HCT116 (cell line): Measurements from ENCODE around the gene IL3. TPM values are rescaled to one million over a fixed set of nuclear protein-coding genes. Genes with fewer than 3 reads are reported as not detected.

Experiments used
- ATAC-seq: fragments of 200-7000 bp; cut with Tn5 transposase; 2 replicates; pipeline ENCODE4 v1.9.1; 2020; ENCODE audit warnings: mild to moderate bottlenecking, moderate library complexity
- BruUV-seq: library from RNA; stranded (reverse); fragments of 400-500 nt; replicated peaks from 2 replicates; lab custom pipeline; 2021; lab: Mats Ljungman, UMichigan
- CTCF ChIA-PET: fragments of 300-600 bp; sonication (Branson Sonifier 250); formaldehyde crosslinking; loops from one replicate; lab custom pipeline; 2021; ENCODE audit warnings: antibody characterized with exemption; lab: Charles Lee
- POLR2A ChIA-PET: fragments of 300-600, 350-600 bp; sonication (Branson Sonifier 250); formaldehyde crosslinking; loops from one replicate; lab custom pipeline; 2021; ENCODE audit warnings: antibody characterized with exemption; lab: Charles Lee
- RAD21 ChIA-PET, 2 experiments: fragments of 300-600 bp; sonication (Branson Sonifier 250); formaldehyde crosslinking; loops; one replicate each; lab custom pipeline; 2023; ENCODE audit warnings: low total read pairs in 2 of 2; ENCODE audit not compliant: uncharacterized antibody in 2 of 2, unreplicated experiment in 2 of 2, low non-redundant PET in 1 of 2; lab: Charles Lee
- DNase-seq: peaks from one replicate; pipeline ENCODE4 v3.0.0-alpha.2; 2010; ENCODE audit warnings: low read depth, low spot score
- H2AFZ ChIP-seq: fragments of 200-600 bp; shearing (Covaris generic), sonication (generic); 2 replicates; pipeline ENCODE4 v1.6.1; 2017; ENCODE audit warnings: low read depth, mixed run types, mixed read lengths, antibody characterized with exemption, low read length; ENCODE audit not compliant: poor library complexity, severe bottlenecking
- H3K27ac ChIP-seq: 2 replicates; pipeline ENCODE4 v1.5.1; 2012; ENCODE audit warnings: low read depth, low read length
- H3K27me3 ChIP-seq: fragments of 200-600 bp; sonication (generic); 2 replicates; pipeline ENCODE4 v1.6.1; 2016; ENCODE audit warnings: mixed run types, low read length, mixed read lengths; ENCODE audit not compliant: insufficient read depth
- H3K36me3 ChIP-seq, 2 experiments: fragments of 200-500 bp in 1 of 2; fragments of 200-600 bp in 1 of 2; sonication (Bioruptor generic) in 1 of 2; sonication (generic) in 1 of 2; 2 replicates each; pipeline versions ENCODE4 v1.5.1 to v1.6.1; 2014 to 2016; ENCODE audit warnings: low read length in 2 of 2, inconsistent platforms in 1 of 2, mixed read lengths in 1 of 2, mixed run types in 1 of 2; ENCODE audit not compliant: insufficient read depth in 2 of 2, control insufficient read depth in 1 of 2
- H3K4me1 ChIP-seq, 2 experiments: fragments of 200-600 bp in 1 of 2; sonication (generic) in 1 of 2; 2 replicates each; pipeline versions ENCODE4 v1.5.1 to v1.6.1; 2012 to 2017; ENCODE audit warnings: low read length in 2 of 2, inconsistent platforms in 1 of 2, mild to moderate bottlenecking in 1 of 2, mixed read lengths in 1 of 2, mixed run types in 1 of 2, moderate library complexity in 1 of 2; ENCODE audit not compliant: insufficient read depth in 2 of 2, control insufficient read depth in 1 of 2
- H3K4me2 ChIP-seq: fragments of 200-600 bp; sonication (generic); 2 replicates; pipeline ENCODE4 v1.6.1; 2017; ENCODE audit warnings: mixed run types, low read length, mixed read lengths
- H3K4me3 ChIP-seq, 2 experiments: fragments of 200-600 bp in 1 of 2; sonication (generic) in 1 of 2; replicated peaks in 1 of 2; 2 replicates each; pipeline ENCODE4 v1.5.1; 2011 to 2016; ENCODE audit warnings: low read length in 2 of 2, control low read depth in 1 of 2, low read depth in 1 of 2, mild to moderate bottlenecking in 1 of 2, mixed read lengths in 1 of 2, mixed run types in 1 of 2
- H3K79me2 ChIP-seq: fragments of 200-600 bp; sonication (generic); 2 replicates; pipeline ENCODE4 v1.6.1; 2017; ENCODE audit warnings: mild to moderate bottlenecking, mixed run types, low read length, moderate library complexity, mixed read lengths; ENCODE audit not compliant: insufficient read depth
- H3K9ac ChIP-seq: fragments of 200-600 bp; sonication (generic); 2 replicates; pipeline ENCODE4 v1.6.1; 2016; ENCODE audit warnings: low read length, mixed read lengths
- H3K9me2 ChIP-seq: fragments of 200-600 bp; sonication (generic), shearing (Covaris generic); 2 replicates; pipeline ENCODE4 v1.6.1; 2017; ENCODE audit warnings: mixed run types, mild to moderate bottlenecking, moderate library complexity; ENCODE audit not compliant: insufficient read depth
- H3K9me3 ChIP-seq, 2 experiments: fragments of 200-500 bp in 1 of 2; fragments of 200-600 bp in 1 of 2; sonication (Bioruptor generic) in 1 of 2; sonication (generic) in 1 of 2; 2 replicates each; pipeline ENCODE4 v1.6.1; 2014 to 2017; ENCODE audit warnings: low read length in 2 of 2, mixed read lengths in 2 of 2, inconsistent platforms in 1 of 2, low read depth in 1 of 2, mild to moderate bottlenecking in 1 of 2, mixed run types in 1 of 2, moderate library complexity in 1 of 2; ENCODE audit not compliant: control insufficient read depth in 1 of 2, insufficient read depth in 1 of 2
- H4K20me1 ChIP-seq: fragments of 200-600 bp; sonication (generic), shearing (Covaris generic); 2 replicates; pipeline ENCODE4 v1.6.1; 2017; ENCODE audit warnings: mixed run types, mild to moderate bottlenecking, moderate library complexity; ENCODE audit not compliant: insufficient read depth
- CBX3 ChIP-seq: IDR thresholded peaks from 2 replicates; pipeline ENCODE4 v1.6.1; 2012; ENCODE audit warnings: low read depth
- CTCF ChIP-seq, 3 experiments: fragments of 200-600 bp in 1 of 3; sonication (generic) in 1 of 3; IDR thresholded peaks in 2 of 3; conservative IDR thresholded peaks in 1 of 3; 2 replicates each; pipeline ENCODE4 v1.5.1; 2012 to 2017; ENCODE audit warnings: low read depth in 2 of 3, low read length in 2 of 3, antibody characterized with exemption in 1 of 3, borderline replicate concordance in 1 of 3, control low read depth in 1 of 3, mild to moderate bottlenecking in 1 of 3, mixed read lengths in 1 of 3, mixed run types in 1 of 3, moderate library complexity in 1 of 3; ENCODE audit not compliant: insufficient read depth in 1 of 3
- ELF1 ChIP-seq: IDR thresholded peaks from 2 replicates; pipeline ENCODE4 v1.6.1; 2012; ENCODE audit warnings: low read depth, borderline replicate concordance
- EZH2 ChIP-seq: fragments of 200-600 bp; sonication (generic); IDR thresholded peaks from 2 replicates; pipeline ENCODE4 v1.6.1; 2017; ENCODE audit warnings: antibody characterized with exemption, mixed run types
- FOSL1 ChIP-seq: IDR thresholded peaks from 2 replicates; pipeline ENCODE4 v1.6.1; 2012; ENCODE audit warnings: low read depth
- JUND ChIP-seq: IDR thresholded peaks from 2 replicates; pipeline ENCODE4 v1.6.1; 2012
- RAD21 ChIP-seq: IDR thresholded peaks from 2 replicates; pipeline ENCODE4 v1.6.1; 2012; ENCODE audit warnings: low read depth, mild to moderate bottlenecking
- REST ChIP-seq: IDR thresholded peaks from 2 replicates; pipeline ENCODE4 v1.6.1; 2012; ENCODE audit warnings: low read depth
- SRF ChIP-seq: IDR thresholded peaks from 2 replicates; pipeline ENCODE4 v1.6.1; 2012; ENCODE audit warnings: low read depth
- ZBTB33 ChIP-seq: IDR thresholded peaks from 2 replicates; pipeline ENCODE4 v1.6.1; 2011; ENCODE audit warnings: mild to moderate bottlenecking, low read length, moderate library complexity; ENCODE audit not compliant: insufficient replicate concordance; ENCODE audit errors: extremely low read depth
- ZFX ChIP-seq: fragments of 450-650 bp; IDR thresholded peaks from 2 replicates; pipeline ENCODE4 v1.6.1; 2017
- ZNF274 ChIP-seq: fragments of 200-500 bp; sonication (Bioruptor generic); IDR thresholded peaks from 2 replicates; pipeline ENCODE4 v1.6.1; 2014; ENCODE audit warnings: mild to moderate bottlenecking, low read depth, low read length, inconsistent platforms
- intact Hi-C: fragments of 100-400 bp; cut with micrococcal nuclease; formaldehyde crosslinking; loops from 2 replicates; pipeline ENCODE4 v1.10.0; 2022
- total RNA-seq: library from RNA; stranded (reverse); gene quantifications from one replicate; pipeline ENCODE4 v1.2.1, GENCODE V29; 2021; ENCODE audit not compliant: unreplicated experiment

The IL3 gene
- total RNA-seq, 1 experiment from 2014 or later = not detected

DNA sequence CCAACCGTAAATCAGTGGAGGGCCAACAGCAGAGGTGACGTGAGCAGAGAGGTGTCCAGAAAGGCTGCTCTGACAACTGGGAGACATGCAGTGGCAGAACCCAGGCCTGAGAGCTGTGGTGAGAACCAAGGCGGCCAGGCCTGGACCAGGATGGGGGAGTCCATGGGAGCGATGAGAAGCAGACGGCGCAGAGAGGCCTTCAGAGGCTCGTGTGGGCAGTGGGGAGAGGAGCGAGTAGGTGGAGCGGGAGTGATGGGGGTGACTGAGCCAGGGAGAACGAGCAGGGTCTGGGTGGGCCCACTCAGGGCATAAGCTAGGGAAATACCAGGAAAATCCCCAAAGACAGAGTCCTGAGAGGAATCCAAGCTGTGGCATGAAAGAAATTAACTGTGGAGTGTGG lies 7.9 kb upstream of the IL3 start:
- H3K27me3 ChIP-seq = no peaks in the 10 kb centered on the region
- no peaks in the 10 kb centered on the region for H3K36me3 ChIP-seq
- H3K4me1 ChIP-seq = no peaks in the 10 kb centered on the region
- no peaks in the 10 kb centered on the region for H3K79me2 ChIP-seq
- no peak overlapping the region for H3K27ac ChIP-seq
- no peaks in the 10 kb centered on the region for H3K9me2 ChIP-seq
- TF ChIP-seq CTCF (IDR thresholded peaks at IDR 0.05 in 2 of 3, conservative IDR thresholded peaks at IDR 0.05 in 1 of 3; ENCODE audit: borderline replicate concordance in 1 of 3, insufficient read depth in 1 of 3, low read depth in 2 of 3, low read length in 2 of 3) = no peak
- no peak for TF ChIP-seq EZH2
- TF ChIP-seq ZFX = no peak
- no peak for TF ChIP-seq JUND
- TF ChIP-seq ZBTB33 = no peak
- TF ChIP-seq RAD21 = no peak
- TF ChIP-seq SRF = no peak
- TF ChIP-seq ELF1 = no peak
- no peak for TF ChIP-seq FOSL1
- no peak for TF ChIP-seq ZNF274
- TF ChIP-seq CBX3 = no peak
- no peak for TF ChIP-seq REST
- intact Hi-C loops = no loop called here
- no peak for DNase-seq
- H4K20me1 ChIP-seq = no peaks in the 10 kb centered on the region
- no peak overlapping the region for H2AFZ ChIP-seq
- ChIA-PET CTCF (interaction anchor here (2.4 kb wide), 1 partner anchor 10 kb away, joined by 9 read pairs; no protein-coding TSS in a partner anchor), RAD21 (no interaction called here), POLR2A (no interaction called here)
- H3K4me3 ChIP-seq = no peak overlapping the region
- no peak overlapping the region for H3K4me2 ChIP-seq
- H3K9me3 ChIP-seq = no peaks in the 10 kb centered on the region
- ATAC-seq = no peak
- no peak overlapping the region for H3K9ac ChIP-seq
- BruUV-seq = no TSS peak
